Stimulated activated CD8-positive, alpha-beta memory T cell treated with anti-CD3 and anti-CD28 coated beads, Interleukin-4, amount 100 ng/mL, for 4 hours (primary cell): ENCODE results near the gene CROCC2.

Experiments used
- DNase-seq, 2 donors: peaks; one replicate each; pipeline ENCODE4 v3.0.0-alpha.2; 2020; ENCODE audit warnings: low read depth in 2 of 2, low spot score in 1 of 2

CROCC2 gene

GRCh38 chr2:240985881-240986786 is 80.0 kb downstream of the CROCC2 start:
- DNase-seq, result no peak

- DNase-seq, result no peak
These were observed 80.8 kb downstream of the CROCC2 start for GRCh38 chr2:240986787-240987411.

GRCh38 chr2:240987588-240987987 is 81.5 kb downstream of the CROCC2 start:
- no peak for DNase-seq

- DNase-seq, result no peak
These were observed 82.0 kb downstream of the CROCC2 start for GRCh38 chr2:240988146-240988545.

GRCh38 chr2:240988571-240989271 is 82.6 kb downstream of the CROCC2 start:
- no peak for DNase-seq

- DNase-seq, result no peak
These were observed 83.5 kb downstream of the CROCC2 start for GRCh38 chr2:240989451-240990265.

- DNase-seq, result no peak
These were observed 84.1 kb downstream of the CROCC2 start for GRCh38 chr2:240990266-240990529.

GRCh38 chr2:240990726-240991377 is 84.7 kb downstream of the CROCC2 start:
- DNase-seq, result no peak

- DNase-seq, result no peak
These were observed 85.5 kb downstream of the CROCC2 start for GRCh38 chr2:240991378-240992263.

GRCh38 chr2:240992572-240993291 is 86.6 kb downstream of the CROCC2 start:
- no peak for DNase-seq

- DNase-seq, result no peak
These were observed 87.5 kb downstream of the CROCC2 start for GRCh38 chr2:240993446-240994170.

GRCh38 chr2:240994171-240994896 is 88.2 kb downstream of the CROCC2 start:
- no peak for DNase-seq

GRCh38 chr2:240995041-240996021 is 89.2 kb downstream of the CROCC2 start:
- no peak for DNase-seq

- DNase-seq, result no peak
These were observed 90.2 kb downstream of the CROCC2 start for GRCh38 chr2:240996161-240996833.

GRCh38 chr2:240996834-240997140 is 90.7 kb downstream of the CROCC2 start:
- DNase-seq, result no peak

GRCh38 chr2:240997141-240997855 is 91.2 kb downstream of the CROCC2 start:
- no peak for DNase-seq
